Measurements from ENCODE around the gene B3GALT5.

Gene B3GALT5

DNA sequence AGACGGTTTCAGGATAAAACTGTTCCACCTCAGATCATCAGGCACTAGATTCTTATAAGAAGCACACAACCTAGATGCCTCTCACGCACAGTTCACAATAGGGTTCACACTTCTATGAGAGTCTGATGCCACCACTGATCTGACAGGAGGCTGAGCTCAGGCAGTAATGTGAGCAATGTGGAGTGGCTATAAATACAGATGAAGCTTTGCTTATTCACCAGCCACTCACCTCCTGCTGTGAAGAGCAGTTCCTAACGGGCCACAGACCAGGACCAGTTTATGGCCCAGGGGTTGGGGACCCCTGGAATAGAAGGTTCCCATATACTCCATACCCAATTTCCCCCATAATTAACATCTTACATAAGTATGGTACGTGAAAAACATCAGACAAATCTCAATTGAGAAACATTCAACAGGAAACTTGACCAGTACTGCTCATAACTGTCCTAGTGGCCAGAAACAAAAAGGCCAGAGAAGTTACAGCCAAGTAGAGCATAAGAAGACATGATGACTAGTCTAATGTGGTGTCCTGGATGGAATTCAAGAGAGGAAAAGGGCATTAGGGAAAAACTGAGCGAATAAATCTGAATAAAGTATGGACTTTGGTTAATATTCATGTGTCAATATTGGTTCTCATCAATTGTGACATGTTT lies 107.5 kb downstream of the B3GALT5 start:
- Histone ChIP-seq H3K27ac (ENCODE audit: low read length) (no peak overlapping the region), H3K36me3 (replicated peaks; ENCODE audit: insufficient read depth, low read length) (no peaks in the 10 kb centered on the region), H2AFZ (ENCODE audit: low read length) (no peak overlapping the region), H3K4me1 (ENCODE audit: low read length) (no peaks in the 10 kb centered on the region), H3F3A (ENCODE audit: insufficient read depth, low read length) (no peaks in the 10 kb centered on the region), H3K9ac (ENCODE audit: low read length) (no peak overlapping the region), H3K4me2 (ENCODE audit: low read depth, low read length) (no peak overlapping the region), H3K27me3 (replicated peaks; ENCODE audit: insufficient read depth, low read length) (no peaks in the 10 kb centered on the region), H3K9me3 (replicated peaks; ENCODE audit: insufficient read depth, low read length) (no peaks in the 10 kb centered on the region), H3K79me2 (ENCODE audit: low read length) (no peaks in the 10 kb centered on the region), H3K4me3 (ENCODE audit: low read length) (no peak overlapping the region), H3K9me2 (replicated peaks; ENCODE audit: insufficient read depth, low read length) (no peaks in the 10 kb centered on the region), H4K20me1 (ENCODE audit: insufficient read depth, low read length) (no peaks in the 10 kb centered on the region)
- DNase-seq = no peak
- TF ChIP-seq, protein P1, sequence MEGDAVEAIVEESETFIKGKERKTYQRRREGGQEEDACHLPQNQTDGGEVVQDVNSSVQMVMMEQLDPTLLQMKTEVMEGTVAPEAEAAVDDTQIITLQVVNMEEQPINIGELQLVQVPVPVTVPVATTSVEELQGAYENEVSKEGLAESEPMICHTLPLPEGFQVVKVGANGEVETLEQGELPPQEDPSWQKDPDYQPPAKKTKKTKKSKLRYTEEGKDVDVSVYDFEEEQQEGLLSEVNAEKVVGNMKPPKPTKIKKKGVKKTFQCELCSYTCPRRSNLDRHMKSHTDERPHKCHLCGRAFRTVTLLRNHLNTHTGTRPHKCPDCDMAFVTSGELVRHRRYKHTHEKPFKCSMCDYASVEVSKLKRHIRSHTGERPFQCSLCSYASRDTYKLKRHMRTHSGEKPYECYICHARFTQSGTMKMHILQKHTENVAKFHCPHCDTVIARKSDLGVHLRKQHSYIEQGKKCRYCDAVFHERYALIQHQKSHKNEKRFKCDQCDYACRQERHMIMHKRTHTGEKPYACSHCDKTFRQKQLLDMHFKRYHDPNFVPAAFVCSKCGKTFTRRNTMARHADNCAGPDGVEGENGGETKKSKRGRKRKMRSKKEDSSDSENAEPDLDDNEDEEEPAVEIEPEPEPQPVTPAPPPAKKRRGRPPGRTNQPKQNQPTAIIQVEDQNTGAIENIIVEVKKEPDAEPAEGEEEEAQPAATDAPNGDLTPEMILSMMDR (IDR thresholded peaks at IDR 0.05; ENCODE audit: low read length) = peak; percentile 13; the same call in 1 of the 2 replicates
- no peak for TF ChIP-seq EZH2phosphoT487 (IDR thresholded peaks at IDR 0.05; ENCODE audit: low read length)

DNA sequence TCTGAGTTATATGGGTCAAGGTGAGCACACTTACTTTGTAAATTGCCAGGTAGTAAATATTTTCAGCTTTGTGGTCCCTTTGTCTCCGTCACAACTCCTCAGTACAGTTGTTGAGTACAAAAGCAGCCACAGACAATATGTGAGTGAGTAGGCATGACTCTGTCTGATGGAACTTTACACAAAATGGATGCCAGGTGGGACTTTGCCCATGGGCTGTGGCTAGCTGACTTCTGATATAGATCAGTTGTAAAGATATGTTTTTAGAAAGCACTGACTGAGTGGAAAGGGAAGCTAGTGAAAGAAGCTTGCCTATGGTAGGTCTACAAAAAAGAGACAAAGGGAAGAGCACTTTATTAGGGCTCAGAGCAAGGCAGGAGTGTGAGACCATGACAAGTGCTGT lies 109.1 kb downstream of the B3GALT5 start:
- Histone ChIP-seq H3K9ac (ENCODE audit: low read length) (no peak overlapping the region), H4K20me1 (ENCODE audit: insufficient read depth, low read length) (no peaks in the 10 kb centered on the region), H3K36me3 (replicated peaks; ENCODE audit: insufficient read depth, low read length) (no peaks in the 10 kb centered on the region), H3K27ac (ENCODE audit: low read length) (no peak overlapping the region), H3F3A (ENCODE audit: insufficient read depth, low read length) (no peaks in the 10 kb centered on the region), H3K4me1 (ENCODE audit: low read length) (no peaks in the 10 kb centered on the region), H3K4me2 (ENCODE audit: low read depth, low read length) (no peak overlapping the region), H3K4me3 (ENCODE audit: low read length) (no peak overlapping the region), H2AFZ (ENCODE audit: low read length) (no peak overlapping the region), H3K27me3 (replicated peaks; ENCODE audit: insufficient read depth, low read length) (no peaks in the 10 kb centered on the region), H3K9me2 (replicated peaks; ENCODE audit: insufficient read depth, low read length) (no peaks in the 10 kb centered on the region), H3K9me3 (replicated peaks; ENCODE audit: insufficient read depth, low read length) (no peaks in the 10 kb centered on the region), H3K79me2 (ENCODE audit: low read length) (no peaks in the 10 kb centered on the region)
- no peak for DNase-seq
- TF ChIP-seq, protein P1 (IDR thresholded peaks at IDR 0.05; ENCODE audit: low read length) = no peak
- TF ChIP-seq EZH2phosphoT487 (IDR thresholded peaks at IDR 0.05; ENCODE audit: low read length) (no peak), EZH2 (optimal IDR thresholded peaks at IDR 0.05; ENCODE audit: low read depth, low read length) (no peak)

Data from MM.1S (cell line).